A673 (cell line): Measurements from ENCODE around the gene RAET1E. TPM values are rescaled to one million over a fixed set of nuclear protein-coding genes. Genes with fewer than 3 reads are reported as not detected.

ENCODE experiments used
- BruUV-seq: library from RNA; stranded (reverse); fragments of 400-500 nt; replicated peaks from 2 replicates; lab custom pipeline; 2021; lab: Mats Ljungman, UMichigan
- CTCF ChIA-PET: fragments of 300-600 bp; sonication (Branson Sonifier 250); formaldehyde crosslinking; loops from one replicate; lab custom pipeline; 2022; ENCODE audit warnings: antibody characterized with exemption; lab: Charles Lee
- POLR2A ChIA-PET: fragments of 300-600 bp; sonication (Branson Sonifier 250); formaldehyde crosslinking; loops from one replicate; lab custom pipeline; 2022; ENCODE audit warnings: antibody characterized with exemption; ENCODE audit not compliant: low non-redundant PET; lab: Charles Lee
- DNase-seq: peaks from one replicate; pipeline ENCODE4 v3.0.0-alpha.2; 2015; ENCODE audit warnings: low spot score
- H3K27ac ChIP-seq: fragments of 200-600 bp; sonication (generic); 2 replicates; pipeline ENCODE4 v1.5.1; 2016; ENCODE audit warnings: mixed run types, low read depth, mild to moderate bottlenecking, mixed read lengths, antibody characterized with exemption, low read length; ENCODE audit not compliant: poor library complexity, severe bottlenecking
- H3K27me3 ChIP-seq: fragments of 200-600 bp; sonication (generic); replicated peaks from 2 replicates; pipeline ENCODE4 v1.6.1; 2017; ENCODE audit warnings: mixed run types, low read depth, mild to moderate bottlenecking, mixed read lengths, antibody characterized with exemption, low read length; ENCODE audit not compliant: insufficient read depth, poor library complexity
- H3K36me3 ChIP-seq: fragments of 200-600 bp; sonication (generic); 2 replicates; pipeline ENCODE4 v1.6.1; 2016; ENCODE audit warnings: mixed run types, mild to moderate bottlenecking, mixed read lengths, antibody characterized with exemption, low read length; ENCODE audit not compliant: insufficient read depth, poor library complexity, severe bottlenecking
- H3K4me1 ChIP-seq: fragments of 200-600 bp; sonication (generic); 2 replicates; pipeline ENCODE4 v1.6.1; 2017; ENCODE audit warnings: mixed run types, mild to moderate bottlenecking, mixed read lengths, antibody characterized with exemption, low read length; ENCODE audit not compliant: insufficient read depth, poor library complexity, severe bottlenecking
- H3K4me3 ChIP-seq: fragments of 200-600 bp; sonication (generic); 2 replicates; pipeline ENCODE4 v1.5.1; 2016; ENCODE audit warnings: low read depth, mixed run types, mild to moderate bottlenecking, mixed read lengths, low read length; ENCODE audit not compliant: poor library complexity, severe bottlenecking
- H3K9me3 ChIP-seq: fragments of 200-600 bp; sonication (generic); 2 replicates; pipeline ENCODE4 v1.6.1; 2016; ENCODE audit warnings: mixed run types, low read depth, mild to moderate bottlenecking, mixed read lengths, antibody characterized with exemption, low read length; ENCODE audit not compliant: poor library complexity, severe bottlenecking
- CTCF ChIP-seq: fragments of 300-800, 200-600 bp; sonication (generic); conservative IDR thresholded peaks from 2 replicates; pipeline ENCODE4 v1.5.1; 2017; ENCODE audit warnings: low read depth, mild to moderate bottlenecking, antibody characterized with exemption, low read length, moderate library complexity, mixed read lengths
- EZH2 ChIP-seq: fragments of 200-600 bp; sonication (generic); IDR thresholded peaks from 2 replicates; pipeline ENCODE4 v1.6.1; 2017; ENCODE audit warnings: borderline replicate concordance, low read depth, mild to moderate bottlenecking, mixed read lengths, antibody characterized with exemption, low read length; ENCODE audit not compliant: poor library complexity, severe bottlenecking
- intact Hi-C: fragments of 100-400 bp; cut with micrococcal nuclease; formaldehyde crosslinking; loops from one replicate; pipeline ENCODE4 v1.10.0; 2022; ENCODE audit not compliant: unreplicated experiment
- total RNA-seq: library from RNA; stranded (reverse); gene quantifications from 2 replicates; pipeline ENCODE4 v1.2.3, GENCODE V29; 2021

The RAET1E gene
- total RNA-seq, 1 experiment from 2014 or later: 3.2 TPM

- intact Hi-C loops: loop anchor here (10.0 kb wide), 2 partner anchors 398 to 458 kb away; no protein-coding TSS in a partner anchor
- no peak overlapping the region for H3K4me3 ChIP-seq
- no peak overlapping the region for H3K27ac ChIP-seq
- no peak for DNase-seq
- no peaks in the 10 kb centered on the region for H3K36me3 ChIP-seq
- CTCF ChIA-PET: no interaction called here
- no peaks in the 10 kb centered on the region for H3K4me1 ChIP-seq
- H3K9me3 ChIP-seq: no peaks in the 10 kb centered on the region
- TF ChIP-seq EZH2 (no peak), CTCF (no peak)
- no TSS peak for BruUV-seq
- POLR2A ChIA-PET: no interaction called here
- H3K27me3 ChIP-seq: peaks cover 23% of the 10 kb centered on the region
Observed at GRCh38 chr6:149936743-149937142, 38.8 kb upstream of the RAET1E start.

- Histone ChIP-seq H3K27me3 (peaks cover 32% of the 10 kb centered on the region), H3K36me3 (no peaks in the 10 kb centered on the region)
Observed at GRCh38 chr6:149935668-149936067, 37.8 kb upstream of the RAET1E start.

GRCh38 chr6:149935246-149935645, 37.3 kb upstream of the RAET1E start:
- DNase-seq: no peak
- no peak overlapping the region for H3K27ac ChIP-seq
- POLR2A ChIA-PET: no interaction called here
- no peaks in the 10 kb centered on the region for H3K36me3 ChIP-seq
- H3K9me3 ChIP-seq: no peaks in the 10 kb centered on the region
- no peaks in the 10 kb centered on the region for H3K4me1 ChIP-seq
- CTCF ChIA-PET: interaction anchor here (0.5 to 1.0 kb wide), 3 partner anchors 76 to 208 kb away, joined by 3 to 7 read pairs (median 5); partner anchors contain the start of gene PPP1R14C
- TF ChIP-seq EZH2: no peak
- TF ChIP-seq CTCF: no peak
- intact Hi-C loops: loop anchor here (2.0 to 10.0 kb wide), 3 partner anchors 400 to 880 kb away; no protein-coding TSS in a partner anchor
- BruUV-seq: no TSS peak
- no peak overlapping the region for H3K4me3 ChIP-seq
- H3K27me3 ChIP-seq: peaks cover 36% of the 10 kb centered on the region

More at GRCh38 chr6:149935668-149936067, 37.8 kb upstream of the RAET1E start:
- intact Hi-C loops: loop anchor here (2.0 to 10.0 kb wide), 3 partner anchors 399 to 879 kb away; no protein-coding TSS in a partner anchor
- Histone ChIP-seq H3K4me3 (no peak overlapping the region), H3K27ac (no peak overlapping the region), H3K9me3 (no peaks in the 10 kb centered on the region), H3K4me1 (no peaks in the 10 kb centered on the region)
- CTCF ChIA-PET: interaction anchor here (0.7 kb wide), 1 partner anchor 75 kb away, joined by 7 read pairs; no protein-coding TSS in a partner anchor
- no peak for DNase-seq
- POLR2A ChIA-PET: no interaction called here
- no TSS peak for BruUV-seq
- TF ChIP-seq CTCF (no peak), EZH2 (no peak)
